OCI-LY3 (cell line): ENCODE results near the gene RER1.

Source experiments
- H2AFZ ChIP-seq: fragments of 200-600, 300-600 bp; shearing (Covaris generic); 2 replicates; pipeline ENCODE4 v1.6.0; 2014; ENCODE audit warnings: antibody characterized with exemption, low read depth, low read length
- H3K27ac ChIP-seq: fragments of 200-600, 300-600 bp; sonication (generic); 2 replicates; pipeline ENCODE4 v1.5.1; 2014; ENCODE audit warnings: mild to moderate bottlenecking, low read length, moderate library complexity, mixed read lengths
- H3K27me3 ChIP-seq: fragments of 200-600, 300-600 bp; sonication (generic); 2 replicates; pipeline ENCODE4 v1.6.1; 2014; ENCODE audit warnings: low read depth, low read length, mixed read lengths
- H3K36me3 ChIP-seq: fragments of 200-600, 300-600 bp; sonication (generic); replicated peaks from 2 replicates; pipeline ENCODE3; 2014; ENCODE audit warnings: low read depth, low read length, mixed read lengths
- H3K4me1 ChIP-seq: fragments of 300-600, 200-600 bp; sonication (generic); 2 replicates; pipeline ENCODE4 v1.6.1; 2014; ENCODE audit warnings: low read length, mixed read lengths
- H3K4me2 ChIP-seq: fragments of 200-600, 300-600 bp; sonication (generic); 2 replicates; pipeline ENCODE4 v1.6.1; 2014; ENCODE audit warnings: low read length, mixed read lengths
- H3K4me3 ChIP-seq: fragments of 300-600, 200-600 bp; sonication (generic); 2 replicates; pipeline ENCODE4 v1.5.1; 2014; ENCODE audit warnings: antibody characterized with exemption, mild to moderate bottlenecking, low read length, moderate library complexity
- H3K79me2 ChIP-seq: fragments of 300-600, 200-600 bp; shearing (Covaris generic); 2 replicates; pipeline ENCODE4 v1.6.1; 2014; ENCODE audit warnings: mild to moderate bottlenecking, low read length, mixed read lengths
- H3K9ac ChIP-seq: fragments of 300-600, 200-600 bp; shearing (Covaris generic); 2 replicates; pipeline ENCODE4 v1.6.0; 2014; ENCODE audit warnings: mild to moderate bottlenecking, low read length, moderate library complexity
- H3K9me3 ChIP-seq: fragments of 200-600, 300-600 bp; shearing (Covaris generic); 2 replicates; pipeline ENCODE4 v1.6.1; 2014; ENCODE audit warnings: low read length, mixed read lengths; ENCODE audit not compliant: insufficient read depth
- H4K20me1 ChIP-seq: fragments of 200-600, 300-600 bp; sonication (generic); 2 replicates; pipeline ENCODE4 v1.6.1; 2016; ENCODE audit warnings: low read length, mixed read lengths; ENCODE audit not compliant: insufficient read depth
- EZH2phosphoT487 ChIP-seq: fragments of 200-600 bp; shearing (Covaris generic); IDR thresholded peaks from 2 replicates; pipeline ENCODE4 v1.6.1; 2018; ENCODE audit warnings: antibody characterized with exemption, mixed run types, low read depth
- TF ChIP-seq, protein P1 (sequence below): fragments of 200-600, 300-600 bp; sonication (generic); IDR thresholded peaks from 2 replicates; pipeline ENCODE4 v1.5.1; 2014; ENCODE audit warnings: antibody characterized with exemption, low read length, low read depth

RER1 gene

DNA sequence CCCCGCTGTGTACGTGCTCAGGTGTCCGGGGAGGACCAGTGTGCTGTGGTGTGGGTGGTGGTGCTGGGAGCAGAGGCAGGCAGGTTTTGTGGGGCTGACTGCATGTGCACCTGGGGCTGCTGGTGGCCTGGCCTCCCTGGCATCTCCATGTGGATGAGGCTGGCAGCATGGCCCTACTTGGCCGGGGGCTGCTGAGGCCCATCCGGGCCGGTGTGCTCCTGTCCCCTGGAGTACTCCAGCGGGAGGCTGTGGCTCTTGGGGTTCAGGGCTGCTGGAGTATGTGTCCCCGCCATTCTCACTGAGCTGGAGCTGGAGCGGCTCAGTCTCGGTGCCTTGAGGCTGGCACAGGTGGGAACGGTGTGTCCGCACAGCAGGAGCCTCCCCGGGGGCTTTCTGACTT, 41.6 kb downstream of the RER1 start:
- TF ChIP-seq, protein P1, sequence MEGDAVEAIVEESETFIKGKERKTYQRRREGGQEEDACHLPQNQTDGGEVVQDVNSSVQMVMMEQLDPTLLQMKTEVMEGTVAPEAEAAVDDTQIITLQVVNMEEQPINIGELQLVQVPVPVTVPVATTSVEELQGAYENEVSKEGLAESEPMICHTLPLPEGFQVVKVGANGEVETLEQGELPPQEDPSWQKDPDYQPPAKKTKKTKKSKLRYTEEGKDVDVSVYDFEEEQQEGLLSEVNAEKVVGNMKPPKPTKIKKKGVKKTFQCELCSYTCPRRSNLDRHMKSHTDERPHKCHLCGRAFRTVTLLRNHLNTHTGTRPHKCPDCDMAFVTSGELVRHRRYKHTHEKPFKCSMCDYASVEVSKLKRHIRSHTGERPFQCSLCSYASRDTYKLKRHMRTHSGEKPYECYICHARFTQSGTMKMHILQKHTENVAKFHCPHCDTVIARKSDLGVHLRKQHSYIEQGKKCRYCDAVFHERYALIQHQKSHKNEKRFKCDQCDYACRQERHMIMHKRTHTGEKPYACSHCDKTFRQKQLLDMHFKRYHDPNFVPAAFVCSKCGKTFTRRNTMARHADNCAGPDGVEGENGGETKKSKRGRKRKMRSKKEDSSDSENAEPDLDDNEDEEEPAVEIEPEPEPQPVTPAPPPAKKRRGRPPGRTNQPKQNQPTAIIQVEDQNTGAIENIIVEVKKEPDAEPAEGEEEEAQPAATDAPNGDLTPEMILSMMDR, result no peak
- no peak for TF ChIP-seq EZH2phosphoT487
- H4K20me1 ChIP-seq, result no peaks in the 10 kb centered on the region
- no peak overlapping the region for H3K4me2 ChIP-seq
- H3K36me3 ChIP-seq, result no peaks in the 10 kb centered on the region
- no peaks in the 10 kb centered on the region for H3K4me1 ChIP-seq
- H3K4me3 ChIP-seq, result no peak overlapping the region
- H3K27ac ChIP-seq, result no peak overlapping the region
- no peaks in the 10 kb centered on the region for H3K79me2 ChIP-seq
- H2AFZ ChIP-seq, result no peak overlapping the region
- H3K9me3 ChIP-seq, result no peaks in the 10 kb centered on the region
- H3K27me3 ChIP-seq, result no peaks in the 10 kb centered on the region
- H3K9ac ChIP-seq, result no peak overlapping the region

DNA sequence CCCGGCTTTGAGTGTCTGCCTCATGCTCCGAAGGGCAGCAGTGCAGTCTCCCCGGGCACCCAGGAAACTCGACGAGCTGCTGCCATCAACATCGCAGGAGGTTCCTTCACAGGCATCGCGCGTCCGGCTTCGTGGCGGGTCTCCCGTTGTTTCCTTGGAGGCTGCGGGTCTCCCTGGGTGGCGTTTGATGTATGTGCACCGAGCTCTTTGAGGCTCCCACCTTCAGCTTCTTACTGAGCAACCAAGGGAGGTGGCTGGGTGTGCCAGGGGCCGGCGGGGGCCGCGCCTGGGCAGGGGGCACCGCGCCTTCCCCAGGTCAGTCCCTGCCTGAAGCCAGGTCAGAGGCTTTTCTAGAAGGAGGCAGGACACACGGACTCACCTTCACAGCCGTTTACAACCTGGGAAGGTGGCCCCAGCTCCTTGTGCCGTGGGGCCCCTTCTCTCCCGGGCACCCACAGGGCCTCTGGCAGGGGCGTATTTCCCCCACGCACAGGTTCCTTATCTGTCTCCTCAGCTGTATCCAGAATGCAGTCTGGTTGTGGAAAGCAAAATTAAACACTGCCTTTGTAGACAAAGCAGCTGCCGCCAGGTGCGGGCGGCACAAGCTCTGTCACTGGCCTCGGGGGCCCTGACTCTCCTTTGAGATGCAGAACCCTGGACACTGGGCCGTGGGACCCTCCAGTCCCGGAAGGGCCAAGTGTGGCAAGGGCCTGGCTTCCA, 42.5 kb downstream of the RER1 start:
- TF ChIP-seq, protein P1, result no peak
- no peak for TF ChIP-seq EZH2phosphoT487
- Histone ChIP-seq H3K4me1 (peaks cover 6% of the 10 kb centered on the region; the same call in 1 of the 2 replicates), H3K4me3 (no peak overlapping the region), H3K36me3 (no peaks in the 10 kb centered on the region), H3K9ac (no peak overlapping the region), H4K20me1 (no peaks in the 10 kb centered on the region), H3K79me2 (no peaks in the 10 kb centered on the region), H2AFZ (no peak overlapping the region), H3K27ac (no peak overlapping the region), H3K27me3 (no peaks in the 10 kb centered on the region), H3K4me2 (no peak overlapping the region), H3K9me3 (no peaks in the 10 kb centered on the region)

DNA sequence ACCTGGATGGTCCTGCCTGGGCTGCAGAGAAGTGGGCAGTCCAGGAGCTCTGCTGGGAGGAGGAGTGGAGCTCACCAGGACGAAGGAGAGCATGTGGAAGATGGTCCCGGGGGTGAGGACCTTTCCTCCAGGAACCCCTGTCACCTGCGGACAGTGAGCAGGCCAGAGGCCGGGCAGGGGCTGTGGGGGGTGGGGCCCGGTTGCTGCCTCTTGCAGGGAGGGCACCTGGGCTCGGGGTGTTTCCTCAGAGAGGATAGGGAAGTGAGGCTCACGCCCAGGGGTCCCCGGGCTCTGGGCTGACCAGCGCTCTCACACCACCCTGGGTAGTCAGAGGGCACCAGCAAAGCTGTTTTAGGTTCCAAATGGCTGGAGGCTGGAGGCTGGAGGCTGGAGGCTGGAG, 43.5 kb downstream of the RER1 start:
- Histone ChIP-seq H3K9me3 (no peaks in the 10 kb centered on the region), H3K4me2 (no peak overlapping the region), H3K4me3 (no peak overlapping the region), H3K36me3 (no peaks in the 10 kb centered on the region), H3K27me3 (no peaks in the 10 kb centered on the region), H3K27ac (no peak overlapping the region), H4K20me1 (no peaks in the 10 kb centered on the region), H2AFZ (no peak overlapping the region), H3K4me1 (peaks cover 15% of the 10 kb centered on the region), H3K79me2 (no peaks in the 10 kb centered on the region), H3K9ac (no peak overlapping the region)
- TF ChIP-seq EZH2phosphoT487, result no peak
- TF ChIP-seq, protein P1, result no peak

DNA sequence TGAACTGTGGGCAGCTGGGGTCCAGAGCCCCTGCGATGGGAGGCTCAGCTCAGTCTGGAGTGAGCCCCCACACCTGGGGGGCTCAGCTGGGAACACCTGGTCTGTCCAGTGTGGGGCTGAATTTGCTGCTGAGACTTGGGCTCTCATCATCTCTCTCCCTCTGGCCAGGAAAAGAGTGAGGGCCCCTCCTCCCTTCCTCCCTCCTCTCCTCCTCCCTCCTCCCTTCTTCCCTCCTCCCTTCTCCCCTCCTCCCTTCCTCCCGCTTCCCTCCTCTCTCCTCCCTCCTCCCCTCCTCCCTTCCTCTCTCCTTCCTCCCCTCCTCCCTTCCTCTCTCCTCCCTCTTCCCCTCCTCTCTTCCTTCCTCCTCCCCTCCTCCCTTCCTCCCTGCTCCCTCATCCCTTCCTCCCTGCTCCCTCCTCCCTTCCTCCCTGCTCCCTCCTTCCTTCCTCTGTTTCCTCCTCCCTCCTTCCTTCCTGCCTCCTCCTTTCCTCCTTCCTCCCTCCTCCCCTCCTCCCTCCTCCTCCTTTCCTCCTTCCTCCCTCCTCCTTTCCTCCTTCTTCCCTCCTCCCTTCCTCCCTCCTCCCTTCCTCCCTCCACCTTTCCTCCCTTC, 44.2 kb downstream of the RER1 start:
- no peaks in the 10 kb centered on the region for H3K9me3 ChIP-seq
- no peaks in the 10 kb centered on the region for H3K36me3 ChIP-seq
- H3K4me3 ChIP-seq, result no peak overlapping the region
- H3K27me3 ChIP-seq, result no peaks in the 10 kb centered on the region
- TF ChIP-seq, protein P1, result no peak
- no peak for TF ChIP-seq EZH2phosphoT487
- H2AFZ ChIP-seq, result no peak overlapping the region
- H3K4me1 ChIP-seq, result peaks cover 15% of the 10 kb centered on the region
- H3K4me2 ChIP-seq, result no peak overlapping the region
- no peak overlapping the region for H3K9ac ChIP-seq
- H3K27ac ChIP-seq, result no peak overlapping the region
- no peaks in the 10 kb centered on the region for H4K20me1 ChIP-seq
- no peaks in the 10 kb centered on the region for H3K79me2 ChIP-seq
